DOHH2 (cell line): ENCODE measurements around the gene NIF3L1.

ENCODE experiments used
- CTCF ChIP-seq: fragments of 200-600 bp; sonication (generic); IDR thresholded peaks from one replicate; pipeline ENCODE4 v1.5.1; 2014; ENCODE audit warnings: antibody characterized with exemption, mild to moderate bottlenecking, low read depth, low read length; ENCODE audit not compliant: poor library complexity, severe bottlenecking
- EZH2phosphoT487 ChIP-seq: fragments of 200-600 bp; sonication (generic); IDR thresholded peaks from 2 replicates; pipeline ENCODE4 v1.6.1; 2017; ENCODE audit warnings: borderline replicate concordance, mild to moderate bottlenecking, antibody characterized with exemption, low read length, moderate library complexity, mixed read lengths

- TF ChIP-seq CTCF (no peak), EZH2phosphoT487 (no peak)
Measured at GRCh38 chr2:200943527-200944105, 54.4 kb downstream of the NIF3L1 start.
